Measurements from ENCODE around the gene BID.

- TF ChIP-seq CTCF (IDR thresholded peaks at IDR 0.05): no peak
- no peak for TF ChIP-seq POLR2A (IDR thresholded peaks at IDR 0.05)
Measured at GRCh38 chr22:17746916-17747315, 27.4 kb downstream of the BID start.
